MM.1S (cell line): ENCODE data around the gene EHBP1.

Experiments
- DNase-seq: peaks from one replicate; pipeline ENCODE4 v3.0.0-alpha.2; 2015
- H2AFZ ChIP-seq: fragments of 300-600 bp; sonication (generic); 2 replicates; pipeline ENCODE4 v1.6.0; 2016; ENCODE audit warnings: antibody characterized with exemption, low read length
- H3F3A ChIP-seq: fragments of 300-600 bp; sonication (generic); 2 replicates; pipeline ENCODE4 v1.6.1; 2016; ENCODE audit warnings: mild to moderate bottlenecking, antibody characterized with exemption, low read length, moderate library complexity, mixed read lengths; ENCODE audit not compliant: insufficient read depth
- H3K27ac ChIP-seq: fragments of 300-600 bp; sonication (generic); 2 replicates; pipeline ENCODE4 v1.5.1; 2016; ENCODE audit warnings: mild to moderate bottlenecking, low read length
- H3K27me3 ChIP-seq: fragments of 300-600 bp; sonication (generic); replicated peaks from 2 replicates; pipeline ENCODE4 v1.6.0; 2016; ENCODE audit warnings: low read length; ENCODE audit not compliant: insufficient read depth
- H3K36me3 ChIP-seq: fragments of 300-600 bp; sonication (generic); replicated peaks from 2 replicates; pipeline ENCODE4 v1.6.1; 2016; ENCODE audit warnings: mild to moderate bottlenecking, low read length, mixed read lengths; ENCODE audit not compliant: insufficient read depth
- H3K4me1 ChIP-seq: fragments of 300-600 bp; sonication (generic); 2 replicates; pipeline ENCODE4 v1.6.1; 2016; ENCODE audit warnings: low read length, mixed read lengths
- H3K4me2 ChIP-seq: fragments of 300-600 bp; sonication (generic); 2 replicates; pipeline ENCODE4 v1.6.0; 2016; ENCODE audit warnings: low read depth, low read length
- H3K4me3 ChIP-seq: fragments of 300-600 bp; sonication (generic); 2 replicates; pipeline ENCODE4 v1.5.1; 2016; ENCODE audit warnings: low read length, mixed read lengths
- H3K79me2 ChIP-seq: fragments of 300-600 bp; sonication (generic); 2 replicates; pipeline ENCODE4 v1.6.1; 2016; ENCODE audit warnings: mixed run types, low read length, mixed read lengths
- H3K9ac ChIP-seq: fragments of 300-600 bp; sonication (generic); 2 replicates; pipeline ENCODE4 v1.6.1; 2016; ENCODE audit warnings: low read length, mixed read lengths
- H3K9me2 ChIP-seq: fragments of 300-600 bp; sonication (generic); replicated peaks from 2 replicates; pipeline ENCODE4 v1.6.1; 2016; ENCODE audit warnings: mild to moderate bottlenecking, low read length, mixed read lengths; ENCODE audit not compliant: insufficient read depth
- H3K9me3 ChIP-seq: fragments of 300-600 bp; sonication (generic); replicated peaks from 2 replicates; pipeline ENCODE4 v1.6.1; 2016; ENCODE audit warnings: mild to moderate bottlenecking, low read length, mixed read lengths; ENCODE audit not compliant: insufficient read depth
- H4K20me1 ChIP-seq: fragments of 300-600 bp; sonication (generic); 2 replicates; pipeline ENCODE4 v1.6.1; 2016; ENCODE audit warnings: mild to moderate bottlenecking, low read length, moderate library complexity, mixed read lengths; ENCODE audit not compliant: insufficient read depth
- EZH2 ChIP-seq: fragments of 300-600 bp; sonication (generic); optimal IDR thresholded peaks from 2 replicates; pipeline ENCODE3; 2017; ENCODE audit warnings: low read depth, mild to moderate bottlenecking, antibody characterized with exemption, low read length, mixed read lengths
- EZH2phosphoT487 ChIP-seq: fragments of 300-600 bp; sonication (generic); IDR thresholded peaks from 2 replicates; pipeline ENCODE4 v1.6.1; 2018; ENCODE audit warnings: antibody characterized with exemption, low read length
- TF ChIP-seq, protein P1 (sequence below): fragments of 300-600 bp; sonication (generic); IDR thresholded peaks from 2 replicates; pipeline ENCODE4 v1.5.1; 2016; ENCODE audit warnings: antibody characterized with exemption, low read length, mixed read lengths

Gene EHBP1

DNA sequence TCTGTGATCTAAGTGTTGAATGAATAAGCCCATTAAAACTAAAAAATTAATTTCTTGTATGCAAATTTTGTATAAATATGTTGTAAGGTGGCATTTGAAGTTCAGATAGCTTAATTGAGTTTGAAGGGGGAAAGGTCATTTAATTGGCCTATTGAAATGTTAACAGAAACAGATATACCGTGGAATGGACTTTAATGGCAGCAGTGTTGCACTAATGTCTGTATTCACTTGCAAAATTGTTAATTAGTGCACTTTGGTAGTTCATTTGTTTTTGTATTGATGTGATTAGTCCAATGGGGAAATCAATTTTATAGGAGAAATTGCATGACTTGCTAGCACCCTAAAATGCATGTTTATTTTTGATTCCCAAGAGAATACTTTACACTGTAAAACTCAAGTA is 303.3 kb downstream of the EHBP1 start:
- H3K27me3 ChIP-seq = no peaks in the 10 kb centered on the region
- no peak overlapping the region for H3K4me3 ChIP-seq
- no peaks in the 10 kb centered on the region for H3K36me3 ChIP-seq
- TF ChIP-seq EZH2 (no peak), EZH2phosphoT487 (no peak)
- TF ChIP-seq, protein P1, sequence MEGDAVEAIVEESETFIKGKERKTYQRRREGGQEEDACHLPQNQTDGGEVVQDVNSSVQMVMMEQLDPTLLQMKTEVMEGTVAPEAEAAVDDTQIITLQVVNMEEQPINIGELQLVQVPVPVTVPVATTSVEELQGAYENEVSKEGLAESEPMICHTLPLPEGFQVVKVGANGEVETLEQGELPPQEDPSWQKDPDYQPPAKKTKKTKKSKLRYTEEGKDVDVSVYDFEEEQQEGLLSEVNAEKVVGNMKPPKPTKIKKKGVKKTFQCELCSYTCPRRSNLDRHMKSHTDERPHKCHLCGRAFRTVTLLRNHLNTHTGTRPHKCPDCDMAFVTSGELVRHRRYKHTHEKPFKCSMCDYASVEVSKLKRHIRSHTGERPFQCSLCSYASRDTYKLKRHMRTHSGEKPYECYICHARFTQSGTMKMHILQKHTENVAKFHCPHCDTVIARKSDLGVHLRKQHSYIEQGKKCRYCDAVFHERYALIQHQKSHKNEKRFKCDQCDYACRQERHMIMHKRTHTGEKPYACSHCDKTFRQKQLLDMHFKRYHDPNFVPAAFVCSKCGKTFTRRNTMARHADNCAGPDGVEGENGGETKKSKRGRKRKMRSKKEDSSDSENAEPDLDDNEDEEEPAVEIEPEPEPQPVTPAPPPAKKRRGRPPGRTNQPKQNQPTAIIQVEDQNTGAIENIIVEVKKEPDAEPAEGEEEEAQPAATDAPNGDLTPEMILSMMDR = no peak
- no peaks in the 10 kb centered on the region for H3K4me1 ChIP-seq
- H3K79me2 ChIP-seq = no peaks in the 10 kb centered on the region
- H4K20me1 ChIP-seq = no peaks in the 10 kb centered on the region
- no peak for DNase-seq
- no peaks in the 10 kb centered on the region for H3K9me3 ChIP-seq
- no peak overlapping the region for H3K27ac ChIP-seq
- no peak overlapping the region for H3K4me2 ChIP-seq
- no peaks in the 10 kb centered on the region for H3K9me2 ChIP-seq
- H2AFZ ChIP-seq = no peak overlapping the region
- H3K9ac ChIP-seq = no peak overlapping the region
- H3F3A ChIP-seq = no peaks in the 10 kb centered on the region

DNA sequence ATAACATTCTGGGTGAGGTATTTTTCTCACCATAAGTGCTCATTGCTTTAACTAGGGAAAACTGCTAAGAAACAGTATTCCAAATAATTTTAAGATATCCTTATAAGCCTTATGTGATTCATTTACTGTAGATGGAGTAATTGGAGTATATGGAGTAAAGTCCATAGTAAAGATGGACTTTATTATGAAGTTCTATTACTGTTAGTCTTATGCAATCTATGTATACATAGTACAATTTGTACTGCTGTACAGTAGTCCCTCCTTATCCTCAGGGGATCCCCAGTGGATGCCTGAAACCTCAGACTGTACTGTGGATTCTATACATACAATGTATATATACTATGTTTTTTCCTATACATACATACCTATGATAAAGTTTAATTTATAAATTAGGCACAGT is 304.0 kb downstream of the EHBP1 start:
- H2AFZ ChIP-seq = no peak overlapping the region
- H3K4me1 ChIP-seq = no peaks in the 10 kb centered on the region
- TF ChIP-seq EZH2 = no peak
- no peak for TF ChIP-seq EZH2phosphoT487
- TF ChIP-seq, protein P1 = no peak
- no peaks in the 10 kb centered on the region for H4K20me1 ChIP-seq
- H3K9me3 ChIP-seq = no peaks in the 10 kb centered on the region
- no peaks in the 10 kb centered on the region for H3K36me3 ChIP-seq
- no peak for DNase-seq
- H3K9me2 ChIP-seq = no peaks in the 10 kb centered on the region
- H3F3A ChIP-seq = no peaks in the 10 kb centered on the region
- H3K27ac ChIP-seq = no peak overlapping the region
- no peak overlapping the region for H3K4me2 ChIP-seq
- no peaks in the 10 kb centered on the region for H3K27me3 ChIP-seq
- H3K4me3 ChIP-seq = no peak overlapping the region
- no peaks in the 10 kb centered on the region for H3K79me2 ChIP-seq
- H3K9ac ChIP-seq = no peak overlapping the region

DNA sequence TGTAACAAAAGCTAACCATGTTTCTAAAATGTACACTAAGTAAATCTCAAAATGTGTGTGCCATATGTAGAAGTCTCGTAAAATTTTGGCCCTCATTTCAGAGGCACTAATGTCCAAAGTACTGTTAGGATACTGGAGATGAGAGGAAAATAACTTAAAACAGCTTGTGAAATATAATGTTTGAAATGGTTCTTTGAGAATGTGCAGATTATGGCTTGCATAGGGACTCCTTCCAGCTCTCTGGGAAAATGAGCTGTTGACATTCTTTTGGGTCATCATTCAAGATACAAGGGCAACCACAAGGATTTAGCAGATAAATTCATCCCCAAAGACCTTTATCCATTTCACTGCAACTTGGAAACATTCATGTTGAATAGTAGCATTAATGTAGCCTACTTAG is 307.0 kb downstream of the EHBP1 start:
- H3K4me2 ChIP-seq = no peak overlapping the region
- no peak overlapping the region for H2AFZ ChIP-seq
- TF ChIP-seq, protein P1 = no peak
- TF ChIP-seq EZH2 (no peak), EZH2phosphoT487 (no peak)
- no peaks in the 10 kb centered on the region for H3K27me3 ChIP-seq
- H3K36me3 ChIP-seq = no peaks in the 10 kb centered on the region
- H3K9me2 ChIP-seq = no peaks in the 10 kb centered on the region
- no peak for DNase-seq
- no peaks in the 10 kb centered on the region for H4K20me1 ChIP-seq
- H3K4me3 ChIP-seq = no peak overlapping the region
- no peak overlapping the region for H3K9ac ChIP-seq
- no peaks in the 10 kb centered on the region for H3K9me3 ChIP-seq
- no peaks in the 10 kb centered on the region for H3K79me2 ChIP-seq
- H3K4me1 ChIP-seq = no peaks in the 10 kb centered on the region
- H3K27ac ChIP-seq = no peak overlapping the region
- no peaks in the 10 kb centered on the region for H3F3A ChIP-seq

DNA sequence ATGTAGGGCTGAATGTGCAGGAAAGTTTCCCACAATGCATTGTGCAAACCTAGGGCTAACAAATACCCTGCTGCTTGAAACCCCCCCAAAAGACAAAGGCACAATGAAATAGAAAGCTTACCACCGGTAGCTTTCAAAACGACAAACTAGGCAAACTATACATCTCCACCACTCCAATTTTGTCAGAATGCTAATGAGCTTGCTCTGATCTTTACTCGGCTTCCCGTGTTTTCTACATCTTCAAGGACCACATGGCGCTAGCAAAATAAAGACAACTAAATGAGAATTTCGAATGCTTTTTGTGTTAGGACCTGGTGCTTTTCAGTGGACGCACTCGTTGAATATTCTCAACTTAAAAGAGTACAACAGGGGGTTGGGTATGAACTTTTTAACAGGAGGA is 307.9 kb downstream of the EHBP1 start:
- DNase-seq = no peak
- H3K9me3 ChIP-seq = no peaks in the 10 kb centered on the region

More for the DNA sequence above, 307.9 kb downstream of the EHBP1 start:
- no peak overlapping the region for H3K27ac ChIP-seq
- H3K4me1 ChIP-seq = no peaks in the 10 kb centered on the region
- TF ChIP-seq EZH2 (no peak), EZH2phosphoT487 (no peak)
- TF ChIP-seq, protein P1 = no peak
- H4K20me1 ChIP-seq = no peaks in the 10 kb centered on the region
- H3K4me3 ChIP-seq = no peak overlapping the region
- H3K79me2 ChIP-seq = no peaks in the 10 kb centered on the region
- H3K9ac ChIP-seq = no peak overlapping the region
- H2AFZ ChIP-seq = no peak overlapping the region
- H3K9me2 ChIP-seq = no peaks in the 10 kb centered on the region
- no peak overlapping the region for H3K4me2 ChIP-seq
- H3K27me3 ChIP-seq = no peaks in the 10 kb centered on the region
- H3F3A ChIP-seq = no peaks in the 10 kb centered on the region
- no peaks in the 10 kb centered on the region for H3K36me3 ChIP-seq
